ENCODE measurements around the gene DUSP22.

The DUSP22 gene

GRCh38 chr6:322940-323729 lies 30.8 kb downstream of the DUSP22 start:
- H3K27ac ChIP-seq (ENCODE audit: low read length), result peak overlapping the region; percentile 91
- peaks cover 89% of the 10 kb centered on the region for H3K4me1 ChIP-seq (ENCODE audit: low read length)
- no peaks in the 10 kb centered on the region for H3K27me3 ChIP-seq (replicated peaks; ENCODE audit: insufficient read depth, low read length)
- peaks cover 82% of the 10 kb centered on the region for H3K79me2 ChIP-seq (ENCODE audit: low read length)
- H4K20me1 ChIP-seq (ENCODE audit: insufficient read depth, low read length), result no peaks in the 10 kb centered on the region
- H3K4me2 ChIP-seq (ENCODE audit: low read depth, low read length), result peak overlapping the region; percentile 86
- peak overlapping the region; percentile 23 for H3K4me3 ChIP-seq (ENCODE audit: low read length)
- H3K9ac ChIP-seq (ENCODE audit: low read length), result peak overlapping the region; percentile 61
- H2AFZ ChIP-seq (ENCODE audit: low read length), result 0 out of 2 replicates have a peak overlapping the region, but pooled peaks have one; percentile 6
- H3K36me3 ChIP-seq (replicated peaks; ENCODE audit: insufficient read depth, low read length), result no peaks in the 10 kb centered on the region
- no peaks in the 10 kb centered on the region for H3K9me3 ChIP-seq (replicated peaks; ENCODE audit: insufficient read depth, low read length)
- H3F3A ChIP-seq (ENCODE audit: insufficient read depth, low read length), result peaks cover 81% of the 10 kb centered on the region
- DNase-seq, result peak; percentile 96
- H3K9me2 ChIP-seq (replicated peaks; ENCODE audit: insufficient read depth, low read length), result no peaks in the 10 kb centered on the region
- TF ChIP-seq EZH2 (optimal IDR thresholded peaks at IDR 0.05; ENCODE audit: low read depth, low read length) (no peak), CTCF (IDR thresholded peaks at IDR 0.05; ENCODE audit: low read length) (no peak), EZH2phosphoT487 (IDR thresholded peaks at IDR 0.05; ENCODE audit: low read length) (no peak)

DNA sequence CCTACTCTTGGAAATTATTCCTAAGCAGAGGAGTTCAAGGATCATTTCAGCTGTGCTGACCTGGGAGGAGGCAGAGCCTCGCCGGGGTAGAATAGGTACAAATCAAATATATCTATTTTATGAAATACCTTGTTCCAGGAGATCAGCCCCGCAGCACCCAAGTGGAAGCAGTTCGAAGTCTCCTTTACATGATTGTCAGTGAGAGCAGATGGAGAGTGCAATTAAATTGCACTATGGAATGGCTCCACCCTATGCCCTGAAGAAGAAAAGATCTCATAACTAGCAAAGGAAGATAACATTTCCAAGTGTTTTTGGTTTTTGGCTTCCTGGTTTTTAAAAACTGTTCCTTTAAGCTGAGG lies 31.4 kb downstream of the DUSP22 start:
- Histone ChIP-seq H3K4me3 (ENCODE audit: low read length) (peak overlapping the region; percentile 23; the same call in 1 of the 2 replicates), H2AFZ (ENCODE audit: low read length) (no peak overlapping the region), H3K9me3 (replicated peaks; ENCODE audit: insufficient read depth, low read length) (no peaks in the 10 kb centered on the region), H3K4me2 (ENCODE audit: low read depth, low read length) (peak overlapping the region; percentile 86), H4K20me1 (ENCODE audit: insufficient read depth, low read length) (no peaks in the 10 kb centered on the region), H3K9me2 (replicated peaks; ENCODE audit: insufficient read depth, low read length) (no peaks in the 10 kb centered on the region), H3K36me3 (replicated peaks; ENCODE audit: insufficient read depth, low read length) (no peaks in the 10 kb centered on the region), H3K27ac (ENCODE audit: low read length) (peak overlapping the region; percentile 91), H3K79me2 (ENCODE audit: low read length) (peaks cover 76% of the 10 kb centered on the region), H3K27me3 (replicated peaks; ENCODE audit: insufficient read depth, low read length) (no peaks in the 10 kb centered on the region), H3F3A (ENCODE audit: insufficient read depth, low read length) (peaks cover 81% of the 10 kb centered on the region), H3K9ac (ENCODE audit: low read length) (peak overlapping the region; percentile 61), H3K4me1 (ENCODE audit: low read length) (peaks cover 89% of the 10 kb centered on the region)
- TF ChIP-seq CTCF (IDR thresholded peaks at IDR 0.05; ENCODE audit: low read length), result peak; percentile 12; the same call in 1 of the 2 replicates
- TF ChIP-seq EZH2phosphoT487 (IDR thresholded peaks at IDR 0.05; ENCODE audit: low read length), result no peak
- no peak for TF ChIP-seq EZH2 (optimal IDR thresholded peaks at IDR 0.05; ENCODE audit: low read depth, low read length)
- no peak for DNase-seq

GRCh38 chr6:324116-324728 lies 31.9 kb downstream of the DUSP22 start:
- Histone ChIP-seq H2AFZ (ENCODE audit: low read length) (no peak overlapping the region), H3K9me2 (replicated peaks; ENCODE audit: insufficient read depth, low read length) (no peaks in the 10 kb centered on the region), H4K20me1 (ENCODE audit: insufficient read depth, low read length) (no peaks in the 10 kb centered on the region), H3K4me2 (ENCODE audit: low read depth, low read length) (peak overlapping the region; percentile 86), H3K9me3 (replicated peaks; ENCODE audit: insufficient read depth, low read length) (no peaks in the 10 kb centered on the region), H3K4me1 (ENCODE audit: low read length) (peaks cover 89% of the 10 kb centered on the region), H3F3A (ENCODE audit: insufficient read depth, low read length) (peaks cover 81% of the 10 kb centered on the region), H3K27ac (ENCODE audit: low read length) (peak overlapping the region; percentile 91), H3K4me3 (ENCODE audit: low read length) (peak overlapping the region; percentile 23; the same call in 1 of the 2 replicates), H3K9ac (ENCODE audit: low read length) (peak overlapping the region; percentile 61), H3K27me3 (replicated peaks; ENCODE audit: insufficient read depth, low read length) (no peaks in the 10 kb centered on the region), H3K79me2 (ENCODE audit: low read length) (peaks cover 75% of the 10 kb centered on the region), H3K36me3 (replicated peaks; ENCODE audit: insufficient read depth, low read length) (no peaks in the 10 kb centered on the region)
- no peak for TF ChIP-seq CTCF (IDR thresholded peaks at IDR 0.05; ENCODE audit: low read length)
- no peak for TF ChIP-seq EZH2 (optimal IDR thresholded peaks at IDR 0.05; ENCODE audit: low read depth, low read length)
- TF ChIP-seq EZH2phosphoT487 (IDR thresholded peaks at IDR 0.05; ENCODE audit: low read length), result no peak
- no peak for DNase-seq
